H9 (cell line): ENCODE measurements around the gene HDGFL3. TPM values are rescaled to one million over a fixed set of nuclear protein-coding genes. Genes with fewer than 3 reads are reported as not detected.

Experiments used
- DNase-seq: peaks from one replicate; pipeline ENCODE4 v3.0.0-alpha.2; 2017
- H2AFZ ChIP-seq: one replicate; pipeline ENCODE4 v1.6.1; 2013; ENCODE audit warnings: mild to moderate bottlenecking, low read length, control low read depth, moderate library complexity
- H2AK5ac ChIP-seq: 2 replicates; pipeline ENCODE4 v1.6.1; 2013; ENCODE audit warnings: low read length, control low read depth, mixed read lengths; ENCODE audit not compliant: insufficient read length
- H2BK120ac ChIP-seq: one replicate; pipeline ENCODE4 v1.6.1; 2013; ENCODE audit warnings: low read depth, mild to moderate bottlenecking, low read length, control low read depth, inconsistent platforms; ENCODE audit not compliant: poor library complexity, severe bottlenecking
- H2BK12ac ChIP-seq: 2 replicates; pipeline ENCODE4 v1.6.1; 2013; ENCODE audit warnings: low read length, control low read depth, mixed read lengths, low read depth; ENCODE audit not compliant: insufficient read length
- H2BK15ac ChIP-seq: 2 replicates; pipeline ENCODE4 v1.6.1; 2013; ENCODE audit warnings: low read depth, low read length, control low read depth
- H2BK20ac ChIP-seq: one replicate; pipeline ENCODE4 v1.6.1; 2013; ENCODE audit warnings: low read depth, mild to moderate bottlenecking, low read length, control low read depth, inconsistent platforms; ENCODE audit not compliant: poor library complexity, severe bottlenecking
- H2BK5ac ChIP-seq: 2 replicates; pipeline ENCODE4 v1.6.1; 2013; ENCODE audit warnings: low read length, control low read depth, mixed read lengths; ENCODE audit not compliant: insufficient read length
- H3K14ac ChIP-seq: 2 replicates; pipeline ENCODE4 v1.6.1; 2013; ENCODE audit warnings: low read length, control low read depth; ENCODE audit not compliant: insufficient read depth
- H3K18ac ChIP-seq: 2 replicates; pipeline ENCODE4 v1.6.1; 2013; ENCODE audit warnings: low read depth, mild to moderate bottlenecking, mixed read lengths, low read length, control low read depth; ENCODE audit not compliant: insufficient read length
- H3K23ac ChIP-seq: 2 replicates; pipeline ENCODE4 v1.6.1; 2013; ENCODE audit warnings: low read length, control low read depth, mixed read lengths, low read depth; ENCODE audit not compliant: insufficient read length
- H3K23me2 ChIP-seq: 2 replicates; pipeline ENCODE4 v1.6.1; 2013; ENCODE audit warnings: low read depth, mild to moderate bottlenecking, mixed read lengths, low read length, control low read depth; ENCODE audit not compliant: insufficient read length, poor library complexity, severe bottlenecking
- H3K27ac ChIP-seq: 2 replicates; pipeline ENCODE4 v1.5.1; 2013; ENCODE audit warnings: low read length, control low read depth, mixed read lengths, low read depth; ENCODE audit not compliant: insufficient read length
- H3K27me3 ChIP-seq: 2 replicates; pipeline ENCODE4 v1.6.1; 2013; ENCODE audit warnings: low read length, control low read depth, inconsistent platforms; ENCODE audit not compliant: insufficient read depth
- H3K4ac ChIP-seq: 2 replicates; pipeline ENCODE4 v1.6.1; 2013; ENCODE audit warnings: low read depth, mild to moderate bottlenecking, control low read depth, inconsistent platforms, low read length, moderate library complexity
- H3K4me1 ChIP-seq: 2 replicates; pipeline ENCODE4 v1.6.1; 2013; ENCODE audit warnings: low read length, control low read depth, inconsistent platforms; ENCODE audit not compliant: insufficient read depth
- H3K4me2 ChIP-seq: 2 replicates; pipeline ENCODE4 v1.6.1; 2013; ENCODE audit warnings: low read length, control low read depth, mixed read lengths; ENCODE audit not compliant: insufficient read length, insufficient read depth
- H3K56ac ChIP-seq: 2 replicates; pipeline ENCODE4 v1.6.1; 2013; ENCODE audit warnings: low read depth, mild to moderate bottlenecking, mixed read lengths, low read length, control low read depth; ENCODE audit not compliant: insufficient read length
- H3K79me1 ChIP-seq: 2 replicates; pipeline ENCODE4 v1.6.1; 2013; ENCODE audit warnings: low read depth, mild to moderate bottlenecking, moderate library complexity, low read length, control low read depth, inconsistent platforms; ENCODE audit not compliant: insufficient read depth, poor library complexity, severe bottlenecking
- H3K79me2 ChIP-seq: 2 replicates; pipeline ENCODE4 v1.6.1; 2013; ENCODE audit warnings: low read length, control low read depth, inconsistent platforms; ENCODE audit not compliant: insufficient read depth
- H3K9ac ChIP-seq: 2 replicates; pipeline ENCODE4 v1.6.1; 2013; ENCODE audit warnings: low read length, control low read depth, mixed read lengths; ENCODE audit not compliant: insufficient read length; ENCODE audit errors: extremely low read depth
- H3K9me3 ChIP-seq: one replicate; pipeline ENCODE4 v1.6.1; 2013; ENCODE audit warnings: low read depth, low read length, inconsistent platforms; ENCODE audit not compliant: control insufficient read depth
- H3T11ph ChIP-seq: one replicate; pipeline ENCODE4 v1.6.1; 2013; ENCODE audit warnings: mild to moderate bottlenecking, low read length, control low read depth, inconsistent platforms
- H4K20me1 ChIP-seq: one replicate; pipeline ENCODE4 v1.6.1; 2013; ENCODE audit not compliant: control insufficient read depth, insufficient read length, insufficient read depth
- H4K5ac ChIP-seq: 2 replicates; pipeline ENCODE4 v1.6.1; 2013; ENCODE audit warnings: low read depth, mild to moderate bottlenecking, mixed read lengths, low read length, control low read depth; ENCODE audit not compliant: insufficient read length
- H4K8ac ChIP-seq: replicated peaks from 2 replicates; pipeline ENCODE4 v1.6.1; 2013; ENCODE audit warnings: low read length, control low read depth, mixed read lengths, low read depth; ENCODE audit not compliant: insufficient read length
- H4K91ac ChIP-seq: 2 replicates; pipeline ENCODE4 v1.6.1; 2013; ENCODE audit warnings: low read depth, mild to moderate bottlenecking, moderate library complexity, mixed read lengths, low read length, control low read depth; ENCODE audit not compliant: insufficient read length
- H3K27ac Mint-ChIP-seq, 3 experiments: 2 replicates in 2 of 3; 3 replicates in 1 of 3; pipeline ENCODE4 v1.8.0; 2020 to 2021; ENCODE audit warnings: mixed read lengths in 3 of 3, mild to moderate bottlenecking in 1 of 3, moderate library complexity in 1 of 3
- H3K27me3 Mint-ChIP-seq: 2 replicates; pipeline ENCODE4 v1.8.0; 2021; ENCODE audit warnings: low read depth, mild to moderate bottlenecking, moderate library complexity, mixed read lengths
- H3K36me3 Mint-ChIP-seq, 3 experiments: 2 replicates in 2 of 3; 3 replicates in 1 of 3; pipeline ENCODE4 v1.8.0; 2020 to 2021; ENCODE audit warnings: low read depth in 3 of 3, mixed read lengths in 3 of 3; ENCODE audit not compliant: insufficient read depth in 1 of 3
- H3K4me1 Mint-ChIP-seq, 2 experiments: 2 replicates each; pipeline ENCODE4 v1.8.0; 2020; ENCODE audit warnings: mixed read lengths in 2 of 2
- H3K4me3 Mint-ChIP-seq, 2 experiments: 2 replicates in 1 of 2; 3 replicates in 1 of 2; pipeline ENCODE4 v1.8.0; 2020 to 2021; ENCODE audit warnings: mild to moderate bottlenecking in 2 of 2, mixed read lengths in 2 of 2, moderate library complexity in 1 of 2
- H3K9me3 Mint-ChIP-seq, 2 experiments: 2 replicates in 1 of 2; 3 replicates in 1 of 2; pipeline ENCODE4 v1.8.0; 2020; ENCODE audit warnings: mild to moderate bottlenecking in 2 of 2, mixed read lengths in 2 of 2, moderate library complexity in 1 of 2
- CTCF ChIP-seq: fragments of 200-600 bp; sonication (generic); conservative IDR thresholded peaks from 3 replicates; pipeline ENCODE4 v1.8.0; 2021; ENCODE audit warnings: antibody characterized with exemption, mild to moderate bottlenecking
- WGBS: extraction: QIAGEN DNeasy Blood & Tissue Kit; methylation state at CpG from one replicate; pipeline ENCODE4 v1.1.7; 2013; ENCODE audit warnings: missing lambda C conversion rate, low lambda C conversion rate, mixed read lengths; ENCODE audit not compliant: insufficient read length; ENCODE audit errors: extremely low coverage; 5-methylcytosine and 5-hydroxymethylcytosine counted together
- total RNA-seq: library from RNA; stranded (reverse); gene quantifications from 2 replicates; pipeline ENCODE4 v1.2.1, GENCODE V29; 2021

HDGFL3 gene
- total RNA-seq, 1 experiment from 2014 or later, result 120 TPM

GRCh38 chr15:83107841-83108181 lies 99.8 kb downstream of the HDGFL3 start:
- no peaks in the 10 kb centered on the region for H3K9me3 ChIP-seq
- no peak overlapping the region for H3K14ac ChIP-seq
- H2BK15ac ChIP-seq, result no peak overlapping the region
- H2BK20ac ChIP-seq, result no peak overlapping the region
- H3K56ac ChIP-seq, result no peak overlapping the region
- H2BK12ac ChIP-seq, result no peak overlapping the region
- peaks cover 0 to 6% of the 10 kb centered on the region in 2 experiments; a peak in 3 of 5 replicates for H3K9me3 Mint-ChIP-seq
- peaks cover 0 to 4% (median 0%) of the 10 kb centered on the region in 3 experiments; a peak in 3 of 7 replicates for H3K36me3 Mint-ChIP-seq
- H3K4me1 Mint-ChIP-seq, result peaks cover 5 to 18% of the 10 kb centered on the region in 2 experiments; a peak in 3 of 4 replicates
- DNase-seq, result no peak
- H3K27ac Mint-ChIP-seq, result no peak overlapping the region
- H3K79me2 ChIP-seq, result no peaks in the 10 kb centered on the region
- H2AK5ac ChIP-seq, result no peak overlapping the region
- H3K79me1 ChIP-seq, result no peaks in the 10 kb centered on the region
- H4K91ac ChIP-seq, result no peak overlapping the region
- no peak overlapping the region for H2AFZ ChIP-seq
- peaks cover 2% of the 10 kb centered on the region for H3K23me2 ChIP-seq
- no peaks in the 10 kb centered on the region; the same call in 1 of the 2 replicates for H3K4me1 ChIP-seq
- peak overlapping the region; percentile 34 for H3K4me2 ChIP-seq
- no peak overlapping the region for H3K18ac ChIP-seq
- H2BK5ac ChIP-seq, result no peak overlapping the region
- H3K4me3 Mint-ChIP-seq, result peak overlapping the region; percentile 52 to 72
- peaks cover 6% of the 10 kb centered on the region; the same call in 1 of the 2 replicates for H3K27me3 ChIP-seq
- no peaks in the 10 kb centered on the region for H4K20me1 ChIP-seq
- no peak overlapping the region for H3K23ac ChIP-seq
- H4K5ac ChIP-seq, result no peak overlapping the region
- no peak overlapping the region for H3K4ac ChIP-seq
- H2BK120ac ChIP-seq, result no peak overlapping the region
- no peak overlapping the region for H3T11ph ChIP-seq
- H3K9ac ChIP-seq, result no peak overlapping the region
- no CpG with 5 or more reads among the region's 30 CpGs for WGBS
- H3K27me3 Mint-ChIP-seq, result peaks cover 58% of the 10 kb centered on the region
- H4K8ac ChIP-seq, result no peak overlapping the region
- no peak for TF ChIP-seq CTCF
- H3K27ac ChIP-seq, result no peak overlapping the region
